WTC11 (cell line): ENCODE data around the gene C1R. TPM values are rescaled to one million over a fixed set of nuclear protein-coding genes. Genes with fewer than 3 reads are reported as not detected.

Source experiments
- CBFB ChIP-seq: sonication (generic); formaldehyde crosslinking; IDR thresholded peaks from 2 replicates; pipeline ENCODE4 v1.8.1; 2022; ENCODE audit warnings: mild to moderate bottlenecking, low read depth, missing genetic modification reagents
- ELF4 ChIP-seq: sonication (generic); formaldehyde crosslinking; IDR thresholded peaks from 2 replicates; pipeline ENCODE4 v1.8.1; 2022; ENCODE audit warnings: low read depth, mild to moderate bottlenecking, moderate library complexity, missing genetic modification reagents
- ETV6 ChIP-seq: sonication (generic); formaldehyde crosslinking; IDR thresholded peaks from 2 replicates; pipeline ENCODE4 v1.8.1; 2022; ENCODE audit warnings: mild to moderate bottlenecking, missing genetic modification reagents
- FOXK1 ChIP-seq: sonication (generic); formaldehyde crosslinking; IDR thresholded peaks from 2 replicates; pipeline ENCODE4 v1.8.0; 2022; ENCODE audit warnings: mild to moderate bottlenecking, moderate library complexity, missing genetic modification reagents
- FOXP1 ChIP-seq: sonication (generic); formaldehyde crosslinking; IDR thresholded peaks from 2 replicates; pipeline ENCODE4 v1.8.0; 2022; ENCODE audit warnings: missing genetic modification reagents, mild to moderate bottlenecking, moderate library complexity, borderline replicate concordance
- JUN ChIP-seq: sonication (generic); formaldehyde crosslinking; IDR thresholded peaks from 2 replicates; pipeline ENCODE4 v1.8.0; 2023; ENCODE audit warnings: mild to moderate bottlenecking, missing genetic modification reagents
- NFATC4 ChIP-seq: fragments of 250-450 bp; sonication (Bioruptor Pico); IDR thresholded peaks from 2 replicates; pipeline ENCODE4 v1.9.0; 2021; ENCODE audit warnings: mild to moderate bottlenecking
- NFYB ChIP-seq: sonication (generic); formaldehyde crosslinking; conservative IDR thresholded peaks from 2 replicates; pipeline ENCODE4 v1.8.0; 2022; ENCODE audit warnings: low read depth, missing genetic modification reagents
- SMAD4 ChIP-seq: sonication (generic); formaldehyde crosslinking; IDR thresholded peaks from 2 replicates; pipeline ENCODE4 v1.8.0; 2022; ENCODE audit warnings: mild to moderate bottlenecking, missing genetic modification reagents
- SP1 ChIP-seq: sonication (generic); formaldehyde crosslinking; conservative IDR thresholded peaks from 2 replicates; pipeline ENCODE4 v1.8.1; 2022; ENCODE audit warnings: missing genetic modification reagents
- ZNF138 ChIP-seq: sonication (generic); formaldehyde crosslinking; conservative IDR thresholded peaks from 2 replicates; pipeline ENCODE4 v1.8.1; 2022; ENCODE audit warnings: mild to moderate bottlenecking, moderate library complexity, missing genetic modification reagents
- ZNF317 ChIP-seq: sonication (generic); formaldehyde crosslinking; IDR thresholded peaks from 2 replicates; pipeline ENCODE4 v1.8.1; 2023; ENCODE audit warnings: low read depth, mild to moderate bottlenecking, moderate library complexity, missing genetic modification reagents, borderline replicate concordance
- ZNF396 ChIP-seq: fragments of 250-450 bp; sonication (Bioruptor Pico); IDR thresholded peaks from 2 replicates; pipeline ENCODE4 v1.8.0; 2021; ENCODE audit warnings: mild to moderate bottlenecking, moderate library complexity, borderline replicate concordance
- total RNA-seq: library from RNA; stranded (reverse); gene quantifications from 3 replicates; pipeline ENCODE4 v1.2.3, GENCODE V29; 2021
- TF ChIP-seq, protein P1 (sequence below): fragments of 200-600 bp; IDR thresholded peaks from 2 replicates; pipeline ENCODE4 v1.8.0; 2022; ENCODE audit warnings: antibody characterized with exemption
- TF ChIP-seq, protein P2 (sequence below): sonication (generic); formaldehyde crosslinking; IDR thresholded peaks from 2 replicates; pipeline ENCODE4 v1.8.0; 2023; ENCODE audit warnings: mild to moderate bottlenecking, missing genetic modification reagents
- TF ChIP-seq, protein P3 (sequence below): fragments of 250-450 bp; sonication (Bioruptor Pico); IDR thresholded peaks from 2 replicates; pipeline ENCODE4 v1.9.0; 2021; ENCODE audit warnings: mild to moderate bottlenecking
- TF ChIP-seq, protein P4 (sequence below): sonication (generic); formaldehyde crosslinking; IDR thresholded peaks from 2 replicates; pipeline ENCODE4 v1.8.0; 2023; ENCODE audit warnings: missing genetic modification reagents
- TF ChIP-seq, protein P5 (sequence below): sonication (generic); formaldehyde crosslinking; conservative IDR thresholded peaks from 2 replicates; pipeline ENCODE4 v1.8.1; 2022; ENCODE audit warnings: mild to moderate bottlenecking, missing genetic modification reagents
- TF ChIP-seq, protein P6 (sequence below): sonication (generic); formaldehyde crosslinking; IDR thresholded peaks from 2 replicates; pipeline ENCODE4 v1.8.1; 2022; ENCODE audit warnings: missing genetic modification reagents, borderline replicate concordance
- TF ChIP-seq, protein P7 (sequence below): sonication (generic); formaldehyde crosslinking; IDR thresholded peaks from 2 replicates; pipeline ENCODE4 v1.8.1; 2023; ENCODE audit warnings: mild to moderate bottlenecking, moderate library complexity, missing genetic modification reagents
- TF ChIP-seq, protein P8 (sequence below): sonication (generic); formaldehyde crosslinking; IDR thresholded peaks from 2 replicates; pipeline ENCODE4 v1.8.1; 2022; ENCODE audit warnings: low read depth, mild to moderate bottlenecking, moderate library complexity, missing genetic modification reagents, borderline replicate concordance
- TF ChIP-seq, protein P9 (sequence below): sonication (generic); formaldehyde crosslinking; IDR thresholded peaks from 2 replicates; pipeline ENCODE4 v1.8.0; 2022; ENCODE audit warnings: mild to moderate bottlenecking, missing genetic modification reagents
- TF ChIP-seq, protein P10 (sequence below): fragments of 250-450 bp; sonication (Bioruptor Pico); IDR thresholded peaks from 2 replicates; pipeline ENCODE4 v1.9.0; 2021; ENCODE audit warnings: mild to moderate bottlenecking

C1R gene
- total RNA-seq, 1 experiment from 2014 or later = 8.4 TPM

DNA sequence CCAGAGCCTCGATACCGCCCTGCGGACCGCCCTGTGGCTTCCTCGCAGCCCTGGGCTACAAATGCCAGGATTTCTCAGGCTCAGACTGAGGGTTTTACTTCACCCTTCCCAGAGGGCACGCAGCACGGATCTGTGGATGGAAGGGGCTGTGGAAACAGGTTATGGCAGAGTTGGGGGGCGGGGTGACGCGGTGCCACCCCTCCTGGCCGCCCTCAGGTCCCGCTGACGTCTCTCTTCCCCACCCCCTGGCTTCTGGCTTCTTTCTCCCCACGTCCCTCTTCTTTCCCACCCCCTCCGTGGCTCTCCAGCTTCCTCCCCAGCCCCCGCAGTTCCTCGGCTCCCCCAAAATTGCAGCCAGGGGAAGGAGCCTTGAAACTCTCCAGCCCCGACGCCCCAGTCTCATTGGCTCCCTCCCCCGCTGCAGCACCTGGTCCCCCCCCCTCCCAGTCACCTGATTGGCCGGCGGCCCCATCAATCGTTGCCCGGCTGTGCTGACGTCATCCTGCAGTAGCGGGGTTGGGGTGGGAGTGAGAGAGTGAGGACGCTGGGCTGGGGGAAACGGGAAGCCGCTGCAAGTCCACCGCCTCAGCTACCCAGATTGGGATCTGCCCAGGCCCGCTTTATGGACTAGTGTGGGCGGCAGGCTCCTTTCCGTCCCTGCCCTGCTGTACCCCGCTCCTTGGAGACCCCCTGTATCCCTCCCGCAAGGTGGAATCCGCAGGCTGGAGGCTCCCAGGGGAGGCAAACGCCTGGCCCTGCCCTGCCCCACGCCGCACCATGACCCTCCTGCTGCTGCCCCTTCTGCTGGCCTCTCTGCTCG is 37.8 kb upstream of the C1R start, which contains the start of gene CLSTN3 (continued):
- TF ChIP-seq, protein P1, sequence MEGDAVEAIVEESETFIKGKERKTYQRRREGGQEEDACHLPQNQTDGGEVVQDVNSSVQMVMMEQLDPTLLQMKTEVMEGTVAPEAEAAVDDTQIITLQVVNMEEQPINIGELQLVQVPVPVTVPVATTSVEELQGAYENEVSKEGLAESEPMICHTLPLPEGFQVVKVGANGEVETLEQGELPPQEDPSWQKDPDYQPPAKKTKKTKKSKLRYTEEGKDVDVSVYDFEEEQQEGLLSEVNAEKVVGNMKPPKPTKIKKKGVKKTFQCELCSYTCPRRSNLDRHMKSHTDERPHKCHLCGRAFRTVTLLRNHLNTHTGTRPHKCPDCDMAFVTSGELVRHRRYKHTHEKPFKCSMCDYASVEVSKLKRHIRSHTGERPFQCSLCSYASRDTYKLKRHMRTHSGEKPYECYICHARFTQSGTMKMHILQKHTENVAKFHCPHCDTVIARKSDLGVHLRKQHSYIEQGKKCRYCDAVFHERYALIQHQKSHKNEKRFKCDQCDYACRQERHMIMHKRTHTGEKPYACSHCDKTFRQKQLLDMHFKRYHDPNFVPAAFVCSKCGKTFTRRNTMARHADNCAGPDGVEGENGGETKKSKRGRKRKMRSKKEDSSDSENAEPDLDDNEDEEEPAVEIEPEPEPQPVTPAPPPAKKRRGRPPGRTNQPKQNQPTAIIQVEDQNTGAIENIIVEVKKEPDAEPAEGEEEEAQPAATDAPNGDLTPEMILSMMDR = no peak
- TF ChIP-seq CBFB (CRISPR knock-in tag) (0 out of 2 replicates have a peak, but pooled peaks have one; percentile 55), ZNF317 (CRISPR knock-in tag) (no peak), JUN (no peak), ETV6 (CRISPR knock-in tag) (no peak), SMAD4 (CRISPR knock-in tag) (no peak), ZNF396 (CRISPR knock-in tag) (no peak), ELF4 (CRISPR knock-in tag) (no peak), ZNF138 (CRISPR knock-in tag) (no peak; the same call in 1 of the 2 replicates), FOXP1 (CRISPR knock-in tag) (peak; percentile 12; the same call in 1 of the 2 replicates), NFATC4 (CRISPR knock-in tag) (no peak), FOXK1 (no peak), SP1 (CRISPR knock-in tag) (peak; percentile 67), NFYB (CRISPR knock-in tag) (peak; percentile 91)
- TF ChIP-seq, protein P2, sequence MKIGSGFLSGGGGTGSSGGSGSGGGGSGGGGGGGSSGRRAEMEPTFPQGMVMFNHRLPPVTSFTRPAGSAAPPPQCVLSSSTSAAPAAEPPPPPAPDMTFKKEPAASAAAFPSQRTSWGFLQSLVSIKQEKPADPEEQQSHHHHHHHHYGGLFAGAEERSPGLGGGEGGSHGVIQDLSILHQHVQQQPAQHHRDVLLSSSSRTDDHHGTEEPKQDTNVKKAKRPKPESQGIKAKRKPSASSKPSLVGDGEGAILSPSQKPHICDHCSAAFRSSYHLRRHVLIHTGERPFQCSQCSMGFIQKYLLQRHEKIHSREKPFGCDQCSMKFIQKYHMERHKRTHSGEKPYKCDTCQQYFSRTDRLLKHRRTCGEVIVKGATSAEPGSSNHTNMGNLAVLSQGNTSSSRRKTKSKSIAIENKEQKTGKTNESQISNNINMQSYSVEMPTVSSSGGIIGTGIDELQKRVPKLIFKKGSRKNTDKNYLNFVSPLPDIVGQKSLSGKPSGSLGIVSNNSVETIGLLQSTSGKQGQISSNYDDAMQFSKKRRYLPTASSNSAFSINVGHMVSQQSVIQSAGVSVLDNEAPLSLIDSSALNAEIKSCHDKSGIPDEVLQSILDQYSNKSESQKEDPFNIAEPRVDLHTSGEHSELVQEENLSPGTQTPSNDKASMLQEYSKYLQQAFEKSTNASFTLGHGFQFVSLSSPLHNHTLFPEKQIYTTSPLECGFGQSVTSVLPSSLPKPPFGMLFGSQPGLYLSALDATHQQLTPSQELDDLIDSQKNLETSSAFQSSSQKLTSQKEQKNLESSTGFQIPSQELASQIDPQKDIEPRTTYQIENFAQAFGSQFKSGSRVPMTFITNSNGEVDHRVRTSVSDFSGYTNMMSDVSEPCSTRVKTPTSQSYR (CRISPR knock-in tag) = no peak
- TF ChIP-seq, protein P3, sequence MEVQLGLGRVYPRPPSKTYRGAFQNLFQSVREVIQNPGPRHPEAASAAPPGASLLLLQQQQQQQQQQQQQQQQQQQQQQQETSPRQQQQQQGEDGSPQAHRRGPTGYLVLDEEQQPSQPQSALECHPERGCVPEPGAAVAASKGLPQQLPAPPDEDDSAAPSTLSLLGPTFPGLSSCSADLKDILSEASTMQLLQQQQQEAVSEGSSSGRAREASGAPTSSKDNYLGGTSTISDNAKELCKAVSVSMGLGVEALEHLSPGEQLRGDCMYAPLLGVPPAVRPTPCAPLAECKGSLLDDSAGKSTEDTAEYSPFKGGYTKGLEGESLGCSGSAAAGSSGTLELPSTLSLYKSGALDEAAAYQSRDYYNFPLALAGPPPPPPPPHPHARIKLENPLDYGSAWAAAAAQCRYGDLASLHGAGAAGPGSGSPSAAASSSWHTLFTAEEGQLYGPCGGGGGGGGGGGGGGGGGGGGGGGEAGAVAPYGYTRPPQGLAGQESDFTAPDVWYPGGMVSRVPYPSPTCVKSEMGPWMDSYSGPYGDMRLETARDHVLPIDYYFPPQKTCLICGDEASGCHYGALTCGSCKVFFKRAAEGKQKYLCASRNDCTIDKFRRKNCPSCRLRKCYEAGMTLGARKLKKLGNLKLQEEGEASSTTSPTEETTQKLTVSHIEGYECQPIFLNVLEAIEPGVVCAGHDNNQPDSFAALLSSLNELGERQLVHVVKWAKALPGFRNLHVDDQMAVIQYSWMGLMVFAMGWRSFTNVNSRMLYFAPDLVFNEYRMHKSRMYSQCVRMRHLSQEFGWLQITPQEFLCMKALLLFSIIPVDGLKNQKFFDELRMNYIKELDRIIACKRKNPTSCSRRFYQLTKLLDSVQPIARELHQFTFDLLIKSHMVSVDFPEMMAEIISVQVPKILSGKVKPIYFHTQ (CRISPR knock-in tag) = no peak
- TF ChIP-seq, protein P4, sequence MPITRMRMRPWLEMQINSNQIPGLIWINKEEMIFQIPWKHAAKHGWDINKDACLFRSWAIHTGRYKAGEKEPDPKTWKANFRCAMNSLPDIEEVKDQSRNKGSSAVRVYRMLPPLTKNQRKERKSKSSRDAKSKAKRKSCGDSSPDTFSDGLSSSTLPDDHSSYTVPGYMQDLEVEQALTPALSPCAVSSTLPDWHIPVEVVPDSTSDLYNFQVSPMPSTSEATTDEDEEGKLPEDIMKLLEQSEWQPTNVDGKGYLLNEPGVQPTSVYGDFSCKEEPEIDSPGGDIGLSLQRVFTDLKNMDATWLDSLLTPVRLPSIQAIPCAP (CRISPR knock-in tag) = no peak
- TF ChIP-seq, protein P5, sequence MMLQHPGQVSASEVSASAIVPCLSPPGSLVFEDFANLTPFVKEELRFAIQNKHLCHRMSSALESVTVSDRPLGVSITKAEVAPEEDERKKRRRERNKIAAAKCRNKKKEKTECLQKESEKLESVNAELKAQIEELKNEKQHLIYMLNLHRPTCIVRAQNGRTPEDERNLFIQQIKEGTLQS (CRISPR knock-in tag) = no peak
- TF ChIP-seq, protein P6, sequence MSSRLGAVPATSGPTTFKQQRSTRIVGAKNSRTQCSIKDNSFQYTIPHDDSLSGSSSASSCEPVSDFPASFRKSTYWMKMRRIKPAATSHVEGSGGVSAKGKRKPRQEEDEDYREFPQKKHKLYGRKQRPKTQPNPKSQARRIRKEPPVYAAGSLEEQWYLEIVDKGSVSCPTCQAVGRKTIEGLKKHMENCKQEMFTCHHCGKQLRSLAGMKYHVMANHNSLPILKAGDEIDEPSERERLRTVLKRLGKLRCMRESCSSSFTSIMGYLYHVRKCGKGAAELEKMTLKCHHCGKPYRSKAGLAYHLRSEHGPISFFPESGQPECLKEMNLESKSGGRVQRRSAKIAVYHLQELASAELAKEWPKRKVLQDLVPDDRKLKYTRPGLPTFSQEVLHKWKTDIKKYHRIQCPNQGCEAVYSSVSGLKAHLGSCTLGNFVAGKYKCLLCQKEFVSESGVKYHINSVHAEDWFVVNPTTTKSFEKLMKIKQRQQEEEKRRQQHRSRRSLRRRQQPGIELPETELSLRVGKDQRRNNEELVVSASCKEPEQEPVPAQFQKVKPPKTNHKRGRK (CRISPR knock-in tag) = no peak
- TF ChIP-seq, protein P7, sequence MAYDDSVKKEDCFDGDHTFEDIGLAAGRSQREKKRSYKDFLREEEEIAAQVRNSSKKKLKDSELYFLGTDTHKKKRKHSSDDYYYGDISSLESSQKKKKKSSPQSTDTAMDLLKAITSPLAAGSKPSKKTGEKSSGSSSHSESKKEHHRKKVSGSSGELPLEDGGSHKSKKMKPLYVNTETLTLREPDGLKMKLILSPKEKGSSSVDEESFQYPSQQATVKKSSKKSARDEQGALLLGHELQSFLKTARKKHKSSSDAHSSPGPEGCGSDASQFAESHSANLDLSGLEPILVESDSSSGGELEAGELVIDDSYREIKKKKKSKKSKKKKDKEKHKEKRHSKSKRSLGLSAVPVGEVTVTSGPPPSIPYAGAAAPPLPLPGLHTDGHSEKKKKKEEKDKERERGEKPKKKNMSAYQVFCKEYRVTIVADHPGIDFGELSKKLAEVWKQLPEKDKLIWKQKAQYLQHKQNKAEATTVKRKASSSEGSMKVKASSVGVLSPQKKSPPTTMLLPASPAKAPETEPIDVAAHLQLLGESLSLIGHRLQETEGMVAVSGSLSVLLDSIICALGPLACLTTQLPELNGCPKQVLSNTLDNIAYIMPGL (CRISPR knock-in tag) = no peak
- TF ChIP-seq, protein P8, sequence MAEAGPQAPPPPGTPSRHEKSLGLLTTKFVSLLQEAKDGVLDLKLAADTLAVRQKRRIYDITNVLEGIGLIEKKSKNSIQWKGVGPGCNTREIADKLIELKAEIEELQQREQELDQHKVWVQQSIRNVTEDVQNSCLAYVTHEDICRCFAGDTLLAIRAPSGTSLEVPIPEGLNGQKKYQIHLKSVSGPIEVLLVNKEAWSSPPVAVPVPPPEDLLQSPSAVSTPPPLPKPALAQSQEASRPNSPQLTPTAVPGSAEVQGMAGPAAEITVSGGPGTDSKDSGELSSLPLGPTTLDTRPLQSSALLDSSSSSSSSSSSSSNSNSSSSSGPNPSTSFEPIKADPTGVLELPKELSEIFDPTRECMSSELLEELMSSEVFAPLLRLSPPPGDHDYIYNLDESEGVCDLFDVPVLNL (CRISPR knock-in tag) = no peak
- TF ChIP-seq, protein P9, sequence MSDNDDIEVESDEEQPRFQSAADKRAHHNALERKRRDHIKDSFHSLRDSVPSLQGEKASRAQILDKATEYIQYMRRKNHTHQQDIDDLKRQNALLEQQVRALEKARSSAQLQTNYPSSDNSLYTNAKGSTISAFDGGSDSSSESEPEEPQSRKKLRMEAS (CRISPR knock-in tag) = peak; percentile 64; the same call in 1 of the 2 replicates
- TF ChIP-seq, protein P10, sequence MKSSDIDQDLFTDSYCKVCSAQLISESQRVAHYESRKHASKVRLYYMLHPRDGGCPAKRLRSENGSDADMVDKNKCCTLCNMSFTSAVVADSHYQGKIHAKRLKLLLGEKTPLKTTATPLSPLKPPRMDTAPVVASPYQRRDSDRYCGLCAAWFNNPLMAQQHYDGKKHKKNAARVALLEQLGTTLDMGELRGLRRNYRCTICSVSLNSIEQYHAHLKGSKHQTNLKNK = no peak
